GM12872 (cell line): ENCODE data around the gene C1orf216.

Experiments used
- CTCF ChIP-seq: IDR thresholded peaks from 3 replicates; pipeline ENCODE4 v1.5.1; 2011; ENCODE audit warnings: low read depth, mild to moderate bottlenecking, low read length, moderate library complexity; ENCODE audit not compliant: insufficient read depth

The C1orf216 gene

GRCh38 chr1:35672116-35672515 is 46.6 kb downstream of the C1orf216 start:
- no peak for TF ChIP-seq CTCF

GRCh38 chr1:35668506-35668905 is 50.2 kb downstream of the C1orf216 start:
- no peak for TF ChIP-seq CTCF

- no peak for TF ChIP-seq CTCF
Observed at GRCh38 chr1:35666916-35667315, 51.8 kb downstream of the C1orf216 start.

- no peak for TF ChIP-seq CTCF
Observed at GRCh38 chr1:35666216-35666615, 52.5 kb downstream of the C1orf216 start.
